NT2/D1 (cell line): ENCODE results near the gene GAREM1.

Experiments
- DNase-seq: peaks from one replicate; pipeline ENCODE4 v3.0.0-alpha.2; 2011; ENCODE audit warnings: low read depth, low spot score
- H3K27me3 ChIP-seq: 2 replicates; pipeline ENCODE4 v1.6.0; 2011; ENCODE audit warnings: mild to moderate bottlenecking; ENCODE audit not compliant: insufficient read length, insufficient read depth
- H3K36me3 ChIP-seq: 2 replicates; pipeline ENCODE4 v1.6.1; 2011; ENCODE audit warnings: mild to moderate bottlenecking, low read length, mixed read lengths; ENCODE audit not compliant: insufficient read depth, insufficient read length
- H3K4me1 ChIP-seq: 2 replicates; pipeline ENCODE4 v1.5.1; 2011; ENCODE audit not compliant: insufficient read depth, insufficient read length
- H3K4me3 ChIP-seq: 2 replicates; pipeline ENCODE4 v1.5.1; 2011; ENCODE audit warnings: low read depth; ENCODE audit not compliant: insufficient read length
- H3K9ac ChIP-seq: 2 replicates; pipeline ENCODE4 v1.6.0; 2011; ENCODE audit warnings: low read depth; ENCODE audit not compliant: insufficient read length
- H3K9me3 ChIP-seq: 2 replicates; pipeline ENCODE4 v1.5.1; 2011; ENCODE audit warnings: mild to moderate bottlenecking, low read length; ENCODE audit not compliant: insufficient read depth
- SUZ12 ChIP-seq: IDR thresholded peaks from 2 replicates; pipeline ENCODE4 v1.6.1; 2011; ENCODE audit not compliant: insufficient read length, insufficient read depth; ENCODE audit errors: extremely low read depth
- YY1 ChIP-seq: IDR thresholded peaks from 2 replicates; pipeline ENCODE4 v1.6.1; 2011; ENCODE audit not compliant: insufficient read length, insufficient read depth
- ZNF274 ChIP-seq: IDR thresholded peaks from 2 replicates; pipeline ENCODE4 v1.6.1; 2011; ENCODE audit warnings: mild to moderate bottlenecking, low read depth, low read length

GAREM1 gene

DNA sequence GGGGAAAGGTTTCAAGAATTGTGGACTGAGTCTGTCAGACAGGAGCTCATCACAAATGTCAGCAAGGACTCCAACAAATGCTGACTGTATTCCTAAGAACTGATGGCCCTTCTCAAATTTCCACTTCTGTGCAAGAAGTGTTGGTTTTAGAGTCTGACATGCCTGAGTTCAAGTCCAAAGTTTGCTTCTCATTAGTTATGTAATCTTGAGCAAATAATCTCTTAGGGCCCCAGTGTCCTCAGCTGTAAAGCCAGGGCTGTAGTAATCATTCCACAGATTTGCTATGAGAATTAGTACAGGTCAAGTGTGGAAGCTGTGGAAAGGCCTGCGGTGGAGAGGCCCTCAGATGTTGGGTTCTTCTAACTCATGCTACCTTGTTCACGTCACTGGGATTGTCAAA lies 257.0 kb downstream of the GAREM1 start:
- no peak for DNase-seq
- H3K4me3 ChIP-seq, result no peak overlapping the region
- TF ChIP-seq YY1 (no peak), SUZ12 (no peak), ZNF274 (no peak)
- H3K27me3 ChIP-seq, result no peaks in the 10 kb centered on the region
- no peaks in the 10 kb centered on the region for H3K4me1 ChIP-seq
- no peak overlapping the region for H3K9ac ChIP-seq
- no peaks in the 10 kb centered on the region for H3K9me3 ChIP-seq
- H3K36me3 ChIP-seq, result no peaks in the 10 kb centered on the region
